Sigmoid colon (tissue), 7 donors: ENCODE measurements around the gene ICE2. TPM values are rescaled to one million over a fixed set of nuclear protein-coding genes. Genes with fewer than 3 reads are reported as not detected.

Source experiments
- DNase-seq: peaks from one replicate; pipeline ENCODE4 v3.0.0-alpha.2; 2019
- H3K27ac ChIP-seq, 4 donors: fragments of 200-600 bp; sonication (generic); one replicate each; pipeline ENCODE4 v1.5.1; 2016 to 2019; ENCODE audit warnings: mild to moderate bottlenecking in 1 of 4
- H3K27me3 ChIP-seq, 3 donors: fragments of 200-600 bp; sonication (generic); one replicate each; pipeline ENCODE4 v1.5.1; 2019; ENCODE audit warnings: mild to moderate bottlenecking in 1 of 3
- H3K36me3 ChIP-seq, 4 donors: fragments of 200-600 bp; sonication (generic); one replicate each; pipeline ENCODE4 v1.5.1; 2016 to 2019
- H3K4me1 ChIP-seq, 4 donors: fragments of 200-600 bp; sonication (generic); one replicate each; pipeline ENCODE4 v1.5.1; 2017 to 2019
- H3K4me3 ChIP-seq, 4 donors: fragments of 200-600 bp; sonication (generic); one replicate each; pipeline ENCODE4 v1.5.1; 2017 to 2019; ENCODE audit warnings: mild to moderate bottlenecking in 2 of 4, moderate library complexity in 1 of 4
- H3K9me3 ChIP-seq, 4 donors: fragments of 200-600 bp in 3 of 4; sonication (generic) in 3 of 4; one replicate each; pipeline versions ENCODE4 v1.5.1 to v1.6.1; 2013 to 2019
- EP300 ChIP-seq, 4 donors: sonication (generic); formaldehyde crosslinking; IDR thresholded peaks; one replicate each; pipeline ENCODE4 v1.6.1; 2017; ENCODE audit warnings: antibody characterized with exemption in 4 of 4
- POLR2A ChIP-seq, 2 donors: fragments of 450-650 bp; IDR thresholded peaks; one replicate each; pipeline ENCODE4 v1.6.1; 2016; ENCODE audit warnings: antibody characterized with exemption in 2 of 2, mild to moderate bottlenecking in 2 of 2, moderate library complexity in 2 of 2
- POLR2AphosphoS5 ChIP-seq, 4 donors: sonication (generic); formaldehyde crosslinking; IDR thresholded peaks; one replicate each; pipeline ENCODE4 v1.6.1; 2017; ENCODE audit warnings: antibody characterized with exemption in 4 of 4
- WGBS, 2 donors: extraction: QIAGEN DNeasy Blood & Tissue Kit; methylation state at CpG; one replicate each; pipeline ENCODE4 v1.1.7; 2013; 5-methylcytosine and 5-hydroxymethylcytosine counted together
- intact Hi-C: fragments of 100-400 bp; cut with DNase I; formaldehyde crosslinking; loops from one replicate; pipeline ENCODE4 v1.15.1; 2023
- polyA plus RNA-seq, 3 donors: library from polyadenylated mRNA; stranded (reverse); fragments of 200-250 nt; gene quantifications; one replicate each; pipeline ENCODE4 v1.2.3, GENCODE V29; 2013
- total RNA-seq, 4 donors: library from RNA; depleted of rRNA; stranded (reverse); fragments of >200 nt; gene quantifications; one replicate each; pipeline ENCODE4 v1.1.0, GENCODE V29; 2016
- TF ChIP-seq, protein P1 (sequence below), 4 experiments: fragments of 450-650 bp in 3 of 4; fragments of 200-600 bp in 1 of 4; IDR thresholded peaks; one replicate each; pipeline ENCODE4 v1.5.1; 2016 to 2019; ENCODE audit warnings: antibody characterized with exemption in 4 of 4, mild to moderate bottlenecking in 3 of 4, moderate library complexity in 2 of 4
- donor health status: healthy with polysubstance abuse.
- donor health status: Bipolar disorder and iron deficiency.
- donor health status: healthy.

ICE2 gene
- total and polyA plus RNA-seq, 7 donors: 4.6 to 40.3 (median 30.0) TPM

GRCh38 chr15:60399931-60400330, 79.0 kb downstream of the ICE2 start:
- H3K9me3 ChIP-seq: no peaks in the 10 kb centered on the region
- WGBS, 2 donors: 79 to 83% methylated on average over 1 of the region's 1 CpG
- no peak for DNase-seq
- intact Hi-C loops: loop anchor here (2.0 kb wide), 1 partner anchor 79 kb away; the partner anchor contains the start of gene ICE2
- TF ChIP-seq POLR2A (IDR thresholded peaks at IDR 0.05): no peak
- TF ChIP-seq POLR2AphosphoS5 (IDR thresholded peaks at IDR 0.05): no peak
- TF ChIP-seq, protein P1, sequence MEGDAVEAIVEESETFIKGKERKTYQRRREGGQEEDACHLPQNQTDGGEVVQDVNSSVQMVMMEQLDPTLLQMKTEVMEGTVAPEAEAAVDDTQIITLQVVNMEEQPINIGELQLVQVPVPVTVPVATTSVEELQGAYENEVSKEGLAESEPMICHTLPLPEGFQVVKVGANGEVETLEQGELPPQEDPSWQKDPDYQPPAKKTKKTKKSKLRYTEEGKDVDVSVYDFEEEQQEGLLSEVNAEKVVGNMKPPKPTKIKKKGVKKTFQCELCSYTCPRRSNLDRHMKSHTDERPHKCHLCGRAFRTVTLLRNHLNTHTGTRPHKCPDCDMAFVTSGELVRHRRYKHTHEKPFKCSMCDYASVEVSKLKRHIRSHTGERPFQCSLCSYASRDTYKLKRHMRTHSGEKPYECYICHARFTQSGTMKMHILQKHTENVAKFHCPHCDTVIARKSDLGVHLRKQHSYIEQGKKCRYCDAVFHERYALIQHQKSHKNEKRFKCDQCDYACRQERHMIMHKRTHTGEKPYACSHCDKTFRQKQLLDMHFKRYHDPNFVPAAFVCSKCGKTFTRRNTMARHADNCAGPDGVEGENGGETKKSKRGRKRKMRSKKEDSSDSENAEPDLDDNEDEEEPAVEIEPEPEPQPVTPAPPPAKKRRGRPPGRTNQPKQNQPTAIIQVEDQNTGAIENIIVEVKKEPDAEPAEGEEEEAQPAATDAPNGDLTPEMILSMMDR (IDR thresholded peaks at IDR 0.05): no peak
- no peak for TF ChIP-seq EP300 (IDR thresholded peaks at IDR 0.05)
- no peaks in the 10 kb centered on the region for H3K36me3 ChIP-seq
- H3K4me3 ChIP-seq: no peak overlapping the region
- peaks cover 3 to 26% (median 18%) of the 10 kb centered on the region in 4 donors for H3K4me1 ChIP-seq
- H3K27me3 ChIP-seq: no peaks in the 10 kb centered on the region
- H3K27ac ChIP-seq: peak overlapping the region; percentile 95 to 99 (median 98)

GRCh38 chr15:60399246-60399915, 79.6 kb downstream of the ICE2 start:
- peak overlapping the region; percentile 95 to 99 (median 98) for H3K27ac ChIP-seq
- H3K9me3 ChIP-seq: no peaks in the 10 kb centered on the region
- TF ChIP-seq, protein P1 (IDR thresholded peaks at IDR 0.05): no peak
- no peak for TF ChIP-seq POLR2AphosphoS5 (IDR thresholded peaks at IDR 0.05)
- TF ChIP-seq POLR2A (IDR thresholded peaks at IDR 0.05): no peak
- no peak for TF ChIP-seq EP300 (IDR thresholded peaks at IDR 0.05)
- H3K4me3 ChIP-seq: peak overlapping the region in 1 of 4 donors; percentile 99
- H3K27me3 ChIP-seq: no peaks in the 10 kb centered on the region
- peak; percentile 68 for DNase-seq
- no peaks in the 10 kb centered on the region for H3K36me3 ChIP-seq
- intact Hi-C loops: loop anchor here (2.0 kb wide), 1 partner anchor 79 kb away; the partner anchor contains the start of gene ICE2
- WGBS, 2 donors: 41 to 61% methylated on average over 21 of the region's 21 CpGs
- peaks cover 3 to 31% (median 24%) of the 10 kb centered on the region in 4 donors for H3K4me1 ChIP-seq

GRCh38 chr15:60397772-60398445, 81.0 kb downstream of the ICE2 start, which contains the start of gene ANXA2:
Gene ANXA2, minus strand, starts transcription at chr15:60397986. Its CDS starts 11,911 bp downstream, at chr15:60386075.
- DNase-seq: peak; percentile 95
- H3K27me3 ChIP-seq: no peaks in the 10 kb centered on the region
- H3K4me3 ChIP-seq: peak within 1 kb of the TSS; percentile 78 to 99 (median 96)
- H3K27ac ChIP-seq: peak within 1 kb of the TSS; percentile 95 to 99 (median 98)
- peaks cover 3 to 46% (median 38%) of the 10 kb centered on the region in 4 donors for H3K4me1 ChIP-seq
- H3K9me3 ChIP-seq: no peaks in the 10 kb centered on the region
- 0 to 1% methylated on average over 53 of the region's 53 CpGs for WGBS, 2 donors
- H3K36me3 ChIP-seq: no peaks in the 10 kb centered on the region
- no peak for TF ChIP-seq EP300 (IDR thresholded peaks at IDR 0.05)
- peak; percentile 84 to 97 (median 96) for TF ChIP-seq POLR2AphosphoS5 (IDR thresholded peaks at IDR 0.05)
- peak; percentile 50 to 81 for TF ChIP-seq POLR2A (IDR thresholded peaks at IDR 0.05)
- intact Hi-C loops: loop anchor here (2.0 kb wide), 1 partner anchor 81 kb away; the partner anchor contains the start of gene ICE2

DNA sequence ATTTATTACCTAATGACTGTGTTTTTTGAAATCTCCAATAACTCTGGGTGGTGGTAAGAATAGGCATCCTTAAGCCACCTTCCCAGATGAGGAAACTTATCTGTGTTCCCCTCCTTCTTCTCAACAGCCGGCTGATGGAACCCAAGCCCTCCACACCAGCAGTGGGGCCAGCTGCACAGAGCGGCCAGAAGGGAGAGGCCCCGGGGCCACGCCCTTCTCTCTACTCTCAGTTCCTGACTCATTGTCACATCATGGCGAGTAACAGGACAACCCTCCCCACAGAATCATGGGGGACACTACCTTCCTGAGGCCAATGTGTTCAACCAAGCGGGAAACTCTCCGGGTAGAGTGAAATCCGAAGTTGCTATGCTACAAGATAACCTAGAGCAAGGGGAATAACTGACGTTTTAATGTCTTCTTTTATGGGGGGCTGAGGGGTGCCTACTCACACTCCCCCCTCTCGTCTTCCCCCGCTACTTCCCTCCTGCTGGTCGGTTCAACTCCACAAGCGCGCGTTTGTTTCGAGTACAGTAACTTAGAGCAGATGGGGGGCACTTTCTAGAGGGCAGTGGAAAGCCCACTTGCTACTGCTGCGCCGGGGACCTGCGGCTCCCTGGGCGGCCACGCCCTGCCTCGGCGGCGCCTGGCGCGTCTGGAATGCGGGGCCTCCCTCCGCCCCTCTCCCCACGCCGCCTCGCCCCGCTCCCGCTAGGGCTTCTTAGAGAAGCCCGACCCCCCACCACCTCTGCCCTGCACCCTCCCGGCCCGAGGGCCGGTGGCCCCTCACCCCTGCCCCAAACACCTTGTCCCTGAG, 81.8 kb downstream of the ICE2 start:
- H3K4me3 ChIP-seq: peak overlapping the region; percentile 78 to 99 (median 96)
- 0 to 4% methylated on average over 37 of the region's 37 CpGs for WGBS, 2 donors
- DNase-seq: peak; percentile 83
- TF ChIP-seq EP300 (IDR thresholded peaks at IDR 0.05) (no peak), POLR2AphosphoS5 (IDR thresholded peaks at IDR 0.05) (peak; percentile 39 to 67 (median 41))
- intact Hi-C loops: no loop called here
- H3K27ac ChIP-seq: peak overlapping the region; percentile 95 to 99 (median 98)
- no peaks in the 10 kb centered on the region for H3K27me3 ChIP-seq
- H3K9me3 ChIP-seq: no peaks in the 10 kb centered on the region
- H3K36me3 ChIP-seq: no peaks in the 10 kb centered on the region
- peaks cover 3 to 54% (median 45%) of the 10 kb centered on the region in 4 donors for H3K4me1 ChIP-seq

- peak overlapping the region; percentile 95 to 99 (median 98) for H3K27ac ChIP-seq
- TF ChIP-seq POLR2A (IDR thresholded peaks at IDR 0.05): no peak
- TF ChIP-seq POLR2AphosphoS5 (IDR thresholded peaks at IDR 0.05): no peak
- no peak for TF ChIP-seq EP300 (IDR thresholded peaks at IDR 0.05)
- TF ChIP-seq, protein P1 (IDR thresholded peaks at IDR 0.05): no peak
- intact Hi-C loops: no loop called here
- H3K4me3 ChIP-seq: peak overlapping the region; percentile 78 to 99 (median 96)
- no peaks in the 10 kb centered on the region for H3K27me3 ChIP-seq
- H3K36me3 ChIP-seq: no peaks in the 10 kb centered on the region
- H3K4me1 ChIP-seq: peaks cover 3 to 60% (median 51%) of the 10 kb centered on the region in 4 donors
- no peak for DNase-seq
- 8 to 41% methylated on average over 5 of the region's 5 CpGs for WGBS, 2 donors
- H3K9me3 ChIP-seq: no peaks in the 10 kb centered on the region
Measured at GRCh38 chr15:60396560-60396957, 82.4 kb downstream of the ICE2 start.
